Esophagus (tissue), 2 donors: ENCODE data around the gene NXT1. TPM values are rescaled to one million over a fixed set of nuclear protein-coding genes. Genes with fewer than 3 reads are reported as not detected.

Experiments
- H3K27ac ChIP-seq, 2 donors: one replicate each; pipeline ENCODE4 v1.5.1; 2013; ENCODE audit warnings: low read depth in 2 of 2, mild to moderate bottlenecking in 2 of 2, inconsistent platforms in 1 of 2, low read length in 1 of 2, moderate library complexity in 1 of 2
- H3K27me3 ChIP-seq, 2 donors: one replicate each; pipeline ENCODE4 v1.6.1; 2013; ENCODE audit warnings: low read length in 2 of 2, control low read depth in 1 of 2, mild to moderate bottlenecking in 1 of 2; ENCODE audit not compliant: insufficient read depth in 2 of 2, control insufficient read depth in 1 of 2
- H3K36me3 ChIP-seq, 2 donors: one replicate each; pipeline ENCODE4 v1.6.1; 2013; ENCODE audit warnings: low read length in 1 of 2; ENCODE audit not compliant: control insufficient read depth in 2 of 2, insufficient read depth in 2 of 2
- H3K4me1 ChIP-seq, 2 donors: one replicate each; pipeline ENCODE4 v1.6.1; 2013; ENCODE audit warnings: low read length in 1 of 2; ENCODE audit not compliant: control insufficient read depth in 2 of 2, insufficient read depth in 2 of 2
- H3K4me3 ChIP-seq, 2 donors: one replicate each; pipeline ENCODE4 v1.5.1; 2013; ENCODE audit warnings: low read length in 2 of 2, mild to moderate bottlenecking in 2 of 2, low read depth in 1 of 2, moderate library complexity in 1 of 2
- H3K9me3 ChIP-seq, 2 donors: one replicate each; pipeline ENCODE4 v1.6.1; 2013; ENCODE audit warnings: mild to moderate bottlenecking in 2 of 2, low read depth in 1 of 2, low read length in 1 of 2, moderate library complexity in 1 of 2; ENCODE audit not compliant: control insufficient read depth in 2 of 2, insufficient read depth in 1 of 2
- WGBS, 2 donors: extraction: QIAGEN DNeasy Blood & Tissue Kit; methylation state at CpG; one replicate each; pipeline ENCODE4 v1.1.7; 2013; 5-methylcytosine and 5-hydroxymethylcytosine counted together
- polyA plus RNA-seq, 2 donors: library from polyadenylated mRNA; stranded (reverse); fragments of 200-250 nt; gene quantifications; one replicate each; pipeline ENCODE4 v1.2.3, GENCODE V29; 2013
- donor health status: healthy with polysubstance abuse.
- donor health status: Bipolar disorder and iron deficiency.

The NXT1 gene
- polyA plus RNA-seq, 2 donors: 12.9 to 22.1 TPM

DNA sequence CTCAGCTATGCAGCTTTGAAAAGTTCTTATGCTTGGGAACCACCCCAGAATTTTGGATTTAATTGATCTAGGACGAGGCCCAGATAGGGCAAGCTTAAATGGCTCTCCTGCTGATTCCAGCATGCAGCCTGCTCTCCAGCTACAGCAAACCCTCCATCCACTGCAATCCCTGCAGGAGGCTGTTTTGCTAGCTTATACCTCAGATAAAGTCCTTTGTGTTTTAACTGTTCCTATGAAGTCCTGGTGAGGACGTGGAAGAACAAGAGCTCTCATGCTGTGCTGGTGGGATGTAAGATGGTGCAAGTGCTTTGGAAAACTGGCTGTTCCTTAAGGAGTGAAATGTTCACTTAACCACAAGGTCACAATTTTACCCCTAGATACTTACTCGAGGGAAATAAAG, 25.5 kb upstream of the NXT1 start:
- H3K9me3 ChIP-seq: no peaks in the 10 kb centered on the region
- H3K27ac ChIP-seq: no peak overlapping the region
- no peaks in the 10 kb centered on the region for H3K27me3 ChIP-seq
- WGBS, 2 donors: 70 to 82% methylated on average over 3 of the region's 3 CpGs
- H3K4me1 ChIP-seq: no peaks in the 10 kb centered on the region
- H3K36me3 ChIP-seq: no peaks in the 10 kb centered on the region
- H3K4me3 ChIP-seq: no peak overlapping the region

GRCh38 chr20:23326774-23327173, 23.8 kb upstream of the NXT1 start:
- no peaks in the 10 kb centered on the region for H3K27me3 ChIP-seq
- H3K36me3 ChIP-seq: no peaks in the 10 kb centered on the region
- 79 to 92% methylated on average over 8 of the region's 8 CpGs for WGBS, 2 donors
- no peaks in the 10 kb centered on the region for H3K4me1 ChIP-seq
- no peak overlapping the region for H3K4me3 ChIP-seq
- no peaks in the 10 kb centered on the region for H3K9me3 ChIP-seq
- H3K27ac ChIP-seq: no peak overlapping the region

DNA sequence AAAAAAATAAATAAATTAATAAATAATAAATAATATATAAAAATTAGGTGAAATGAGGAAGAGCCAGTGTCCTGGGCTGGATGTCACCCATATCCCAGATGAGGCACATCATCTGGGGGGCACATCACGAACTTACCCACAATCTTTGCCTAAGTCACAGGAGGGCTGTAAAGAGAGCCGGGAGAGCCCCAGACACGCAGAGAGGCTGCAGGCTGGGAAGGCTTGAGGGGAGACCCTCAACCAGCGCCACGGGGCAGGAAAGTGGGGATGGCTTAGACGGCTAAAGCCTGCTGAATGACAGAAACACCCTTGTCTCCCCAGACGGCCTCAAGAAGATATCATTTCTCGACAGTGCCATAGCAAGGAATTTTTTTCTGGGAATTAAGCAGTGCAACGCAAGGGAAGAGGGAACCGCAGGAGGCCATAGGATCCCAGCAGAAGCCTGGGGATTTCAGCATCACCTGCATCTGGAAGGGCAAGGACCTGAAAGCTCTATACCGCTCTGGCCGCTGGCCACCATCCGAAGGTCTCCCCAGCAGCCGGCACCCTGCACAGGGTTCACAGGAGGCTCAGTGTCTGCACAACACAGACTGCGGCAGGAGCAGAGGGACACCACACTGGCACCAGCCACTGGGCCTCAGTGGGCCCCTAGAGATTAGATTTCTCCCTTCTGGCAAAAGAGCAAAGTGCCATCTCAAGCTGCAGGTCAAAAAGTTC, 22.8 kb upstream of the NXT1 start:
- no peaks in the 10 kb centered on the region for H3K9me3 ChIP-seq
- no peaks in the 10 kb centered on the region for H3K27me3 ChIP-seq
- 92 to 94% methylated on average over 15 of the region's 15 CpGs for WGBS, 2 donors
- H3K36me3 ChIP-seq: no peaks in the 10 kb centered on the region
- H3K4me3 ChIP-seq: no peak overlapping the region
- no peak overlapping the region for H3K27ac ChIP-seq
- H3K4me1 ChIP-seq: peaks cover 0 to 3% of the 10 kb centered on the region in 2 donors

GRCh38 chr20:23331450-23332350, 18.9 kb upstream of the NXT1 start:
- peaks cover 0 to 3% of the 10 kb centered on the region in 2 donors for H3K4me1 ChIP-seq
- no peak overlapping the region for H3K4me3 ChIP-seq
- no peaks in the 10 kb centered on the region for H3K36me3 ChIP-seq
- WGBS, 2 donors: 66 to 74% methylated on average over 8 of the region's 8 CpGs
- H3K9me3 ChIP-seq: no peaks in the 10 kb centered on the region
- no peaks in the 10 kb centered on the region for H3K27me3 ChIP-seq
- H3K27ac ChIP-seq: no peak overlapping the region

DNA sequence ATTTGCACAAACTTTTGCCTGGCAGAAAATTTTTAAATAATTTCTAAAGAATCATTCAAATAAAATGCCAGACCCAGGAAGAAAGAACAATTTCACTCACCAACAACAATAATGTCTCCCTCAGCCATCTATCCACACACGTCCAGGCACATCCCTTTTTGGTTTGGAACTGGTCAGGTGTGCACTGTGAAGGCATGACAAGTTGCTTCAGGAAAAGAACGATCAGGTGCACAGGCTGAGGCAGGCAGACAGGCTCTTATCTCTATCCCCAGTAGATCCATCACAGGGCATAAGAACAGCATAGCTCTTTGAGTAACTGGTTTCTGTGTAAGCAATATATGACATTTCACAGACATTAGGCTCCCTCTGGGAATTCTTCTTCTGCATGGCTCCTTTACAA, 18.1 kb upstream of the NXT1 start:
- Histone ChIP-seq H3K9me3 (no peaks in the 10 kb centered on the region), H3K36me3 (no peaks in the 10 kb centered on the region), H3K27me3 (no peaks in the 10 kb centered on the region), H3K4me1 (peaks cover 0 to 3% of the 10 kb centered on the region in 2 donors), H3K4me3 (no peak overlapping the region), H3K27ac (no peak overlapping the region)
- 41 to 47% methylated on average over 2 of the region's 2 CpGs for WGBS, 2 donors

DNA sequence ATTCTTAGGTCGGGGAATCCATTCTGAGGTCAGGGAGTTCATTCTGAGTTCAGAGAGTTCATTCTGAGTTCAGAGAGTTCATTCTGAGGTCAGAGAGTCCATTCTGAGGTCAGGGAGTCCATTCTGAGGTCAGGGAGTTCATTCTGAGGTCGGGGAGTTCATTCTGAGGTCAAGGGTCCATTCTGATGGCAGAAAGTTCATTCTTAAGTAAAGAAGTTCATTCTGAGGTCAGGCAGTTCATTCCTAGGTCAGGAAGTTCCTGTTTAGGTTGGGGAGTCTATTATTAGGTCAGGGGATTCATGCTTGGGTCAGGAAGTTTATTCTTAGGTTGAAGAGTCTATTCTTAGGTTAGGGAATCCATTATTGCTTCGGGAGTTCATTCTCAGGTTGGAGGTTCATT, 16.5 kb upstream of the NXT1 start:
- Histone ChIP-seq H3K4me1 (peaks cover 0 to 3% of the 10 kb centered on the region in 2 donors), H3K27ac (no peak overlapping the region), H3K36me3 (no peaks in the 10 kb centered on the region), H3K9me3 (no peaks in the 10 kb centered on the region), H3K4me3 (no peak overlapping the region), H3K27me3 (no peaks in the 10 kb centered on the region)
- whole genome bisulfite sequencing, 2 donors: 64 to 70% methylated on average over 3 of the region's 3 CpGs

DNA sequence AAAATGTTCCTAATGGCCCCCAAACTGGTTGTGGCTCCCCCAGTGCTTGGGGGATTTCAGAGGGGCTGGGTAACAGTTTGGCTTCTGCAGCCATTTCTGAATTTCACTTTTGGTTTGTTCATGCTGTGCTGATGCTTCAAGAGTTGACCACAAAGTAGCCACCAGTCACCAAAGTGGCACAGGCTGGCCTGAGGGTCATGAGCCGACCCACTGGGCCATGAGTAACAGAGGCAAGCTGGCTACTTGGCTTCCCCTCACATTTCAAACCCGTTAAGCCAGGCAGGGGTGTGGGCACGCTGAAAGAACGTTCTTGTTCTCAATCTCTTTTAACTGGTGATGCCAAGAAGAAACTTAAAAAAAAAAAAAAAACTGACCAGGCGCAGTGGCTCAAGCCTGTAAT, 15.1 kb upstream of the NXT1 start:
- Histone ChIP-seq H3K9me3 (no peaks in the 10 kb centered on the region), H3K36me3 (no peaks in the 10 kb centered on the region), H3K4me1 (peaks cover 0 to 3% of the 10 kb centered on the region in 2 donors), H3K27ac (no peak overlapping the region), H3K4me3 (no peak overlapping the region), H3K27me3 (no peaks in the 10 kb centered on the region)
- WGBS, 2 donors: 91 to 94% methylated on average over 5 of the region's 5 CpGs

DNA sequence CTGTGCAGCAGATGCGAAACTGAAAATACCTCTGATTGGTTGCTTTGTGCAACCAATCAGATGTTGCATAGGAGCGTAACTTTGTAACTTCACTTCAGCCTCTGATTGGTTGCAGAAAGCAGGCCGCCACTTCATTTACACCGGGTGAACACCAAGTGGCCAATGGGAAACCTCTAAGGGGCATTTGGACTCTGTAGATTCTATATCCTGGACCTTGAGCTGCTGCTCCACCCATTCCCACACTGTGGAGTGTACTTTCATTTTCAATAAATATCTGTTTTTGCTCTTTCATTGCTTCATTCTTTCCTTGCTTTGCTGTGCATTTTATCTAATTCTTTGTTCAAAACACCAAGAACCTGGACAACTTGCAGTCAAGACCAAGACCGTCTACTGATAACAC, 14.1 kb upstream of the NXT1 start:
- H3K9me3 ChIP-seq: no peaks in the 10 kb centered on the region
- H3K4me1 ChIP-seq: peaks cover 0 to 3% of the 10 kb centered on the region in 2 donors
- no peaks in the 10 kb centered on the region for H3K36me3 ChIP-seq
- H3K4me3 ChIP-seq: no peak overlapping the region
- no peak overlapping the region for H3K27ac ChIP-seq
- WGBS, 2 donors: 85 to 95% methylated on average over 5 of the region's 5 CpGs
- no peaks in the 10 kb centered on the region for H3K27me3 ChIP-seq

DNA sequence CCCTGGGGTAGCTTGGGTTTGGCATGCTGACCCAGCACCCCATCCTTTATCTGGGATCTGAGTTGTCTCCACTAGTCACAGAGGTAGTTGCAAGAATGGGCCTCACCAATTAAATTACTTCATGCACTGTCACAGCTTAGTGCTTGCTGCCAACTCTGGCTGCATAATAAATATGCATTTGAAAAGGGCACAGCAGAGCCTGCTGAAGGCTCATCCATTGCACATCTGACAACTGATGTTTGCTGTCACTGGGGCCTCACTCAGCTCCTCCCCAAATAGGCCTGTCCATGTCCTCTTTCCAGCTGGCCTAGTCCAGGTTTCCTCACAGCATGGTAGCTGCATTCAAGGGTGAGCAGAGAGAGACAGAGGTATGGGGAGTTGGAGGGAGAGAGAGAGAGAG, 13.3 kb upstream of the NXT1 start:
- no peak overlapping the region for H3K27ac ChIP-seq
- H3K4me3 ChIP-seq: no peak overlapping the region
- H3K36me3 ChIP-seq: no peaks in the 10 kb centered on the region
- no peaks in the 10 kb centered on the region for H3K27me3 ChIP-seq
- H3K4me1 ChIP-seq: peaks cover 0 to 3% of the 10 kb centered on the region in 2 donors
- no peaks in the 10 kb centered on the region for H3K9me3 ChIP-seq
